Caki2 (cell line): ENCODE results near the gene CBX3. TPM values are rescaled to one million over a fixed set of nuclear protein-coding genes. Genes with fewer than 3 reads are reported as not detected.

Source experiments
- DNase-seq: peaks from one replicate; pipeline ENCODE4 v3.0.0-alpha.2; 2015; ENCODE audit warnings: low read depth
- in situ Hi-C: cut with HindIII; loops from 2 replicates; pipeline ENCODE4 v1.10.0; 2016; ENCODE audit warnings: low sequenced_read_pairs, low pct_unique_long_range_greater_than_20kb, mixed read lengths
- total RNA-seq: library from RNA; depleted of rRNA; stranded (reverse); fragments of >200 nt; shearing (Covaris generic); gene quantifications from 2 replicates; pipeline ENCODE4 v1.2.3, GENCODE V29; 2014; ENCODE audit warnings: low replicate concordance

Gene CBX3
- total RNA-seq, 1 experiment from 2014 or later = 250 TPM

DNA sequence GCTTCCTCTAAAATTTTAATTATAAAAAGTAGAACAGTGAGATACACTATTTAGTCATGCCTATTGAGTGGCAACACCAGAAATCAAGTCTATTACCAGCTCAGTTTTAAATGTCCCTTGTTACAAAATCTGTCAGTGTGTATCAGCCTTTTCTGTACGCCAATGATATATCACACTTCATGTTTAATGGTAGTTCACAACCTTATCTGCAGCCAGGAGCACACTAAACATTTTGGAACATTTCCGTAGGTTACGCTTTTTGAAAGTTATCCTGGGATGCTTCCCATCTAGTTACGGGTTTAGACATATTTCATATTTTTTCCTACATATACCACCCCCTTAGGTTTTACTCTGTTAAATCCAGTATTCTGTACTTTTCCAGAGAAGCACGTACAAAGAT, 6.4 kb upstream of the CBX3 start:
- in situ Hi-C loops = loop anchor here (10.0 kb wide), 1 partner anchor 100 kb away; no protein-coding TSS in a partner anchor
- DNase-seq = no peak

DNA sequence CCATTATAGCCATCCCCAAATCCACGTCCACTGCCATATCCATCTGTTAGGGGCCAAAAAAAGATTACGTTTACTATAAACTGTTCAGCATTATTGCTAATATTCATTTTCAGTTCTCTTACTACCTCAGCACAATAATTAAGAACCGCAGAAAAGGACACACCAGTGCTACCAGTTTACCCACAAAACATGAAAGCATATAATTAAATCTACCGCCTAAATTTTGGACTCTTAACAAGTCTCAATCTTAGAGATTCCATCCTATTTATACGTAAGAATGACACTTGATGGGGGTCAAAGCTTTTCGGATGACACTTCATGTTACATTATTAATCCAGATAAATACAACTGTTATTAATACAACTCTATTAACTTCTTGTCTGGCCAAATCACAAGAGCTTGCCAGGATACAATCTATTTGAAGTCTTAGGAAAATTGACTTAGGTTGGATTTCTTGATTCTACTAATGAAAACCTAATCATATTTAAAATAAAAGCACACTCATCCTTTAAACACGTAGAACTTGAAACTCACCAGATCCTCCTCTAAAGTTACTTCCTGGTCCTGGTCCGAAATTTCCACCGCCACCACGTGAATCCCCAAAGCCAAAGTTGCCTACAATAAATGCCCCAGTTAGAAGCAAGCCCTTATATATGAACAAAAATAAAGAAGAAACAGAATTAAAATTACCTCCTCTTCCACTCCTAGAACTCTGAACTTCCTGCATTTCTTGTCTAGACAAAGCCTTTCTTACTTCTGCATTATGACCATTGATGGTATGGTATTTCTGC, 5.5 kb upstream of the CBX3 start:
- no peak for DNase-seq
- in situ Hi-C loops = loop anchor here (10.0 kb wide), 1 partner anchor 101 kb away; no protein-coding TSS in a partner anchor

DNA sequence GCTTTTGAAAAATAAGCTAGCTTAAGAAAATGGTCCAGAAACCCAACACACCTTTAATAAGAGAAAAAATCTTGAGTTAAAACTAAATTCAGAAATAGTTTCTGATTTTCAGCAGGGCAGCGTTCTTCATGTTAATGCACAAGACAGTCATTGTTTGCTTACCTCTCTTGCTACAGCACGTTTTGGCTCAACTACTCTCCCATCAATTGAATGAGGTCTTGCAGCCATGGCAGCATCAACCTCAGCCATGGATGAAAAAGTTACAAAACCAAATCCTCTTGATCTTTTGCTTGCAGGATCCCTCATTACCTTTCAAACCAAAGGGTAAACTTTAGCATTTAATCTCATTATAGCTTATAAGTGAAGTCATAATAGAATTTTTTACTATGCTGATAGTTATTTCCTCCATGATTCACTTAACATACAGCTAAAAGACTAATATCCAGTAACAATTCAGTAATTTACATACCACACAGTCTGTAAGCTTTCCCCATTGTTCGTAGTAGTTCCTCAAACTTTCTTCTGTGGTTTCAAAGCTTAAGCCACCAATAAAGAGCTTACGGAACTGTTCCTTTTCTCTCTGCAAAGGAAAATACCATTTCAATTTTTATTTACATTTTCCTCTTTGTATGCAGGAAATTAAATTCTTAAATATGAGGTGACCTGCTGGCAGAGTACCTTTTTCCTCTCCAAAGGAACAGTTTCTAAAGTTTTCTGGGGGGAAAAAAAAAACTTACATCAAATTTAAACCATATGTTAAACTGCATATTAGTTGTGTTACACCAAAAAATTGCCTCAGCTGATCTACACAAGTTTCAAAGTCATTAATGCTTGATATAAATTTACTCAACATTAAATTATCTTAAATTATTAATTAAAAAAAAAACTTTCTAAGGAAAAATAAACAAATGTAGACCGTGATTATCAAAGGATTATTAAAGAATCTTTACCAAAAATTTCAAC, 4.1 kb upstream of the CBX3 start:
- DNase-seq = no peak
- in situ Hi-C loops = loop anchor here (10.0 kb wide), 1 partner anchor 103 kb away; no protein-coding TSS in a partner anchor

DNA sequence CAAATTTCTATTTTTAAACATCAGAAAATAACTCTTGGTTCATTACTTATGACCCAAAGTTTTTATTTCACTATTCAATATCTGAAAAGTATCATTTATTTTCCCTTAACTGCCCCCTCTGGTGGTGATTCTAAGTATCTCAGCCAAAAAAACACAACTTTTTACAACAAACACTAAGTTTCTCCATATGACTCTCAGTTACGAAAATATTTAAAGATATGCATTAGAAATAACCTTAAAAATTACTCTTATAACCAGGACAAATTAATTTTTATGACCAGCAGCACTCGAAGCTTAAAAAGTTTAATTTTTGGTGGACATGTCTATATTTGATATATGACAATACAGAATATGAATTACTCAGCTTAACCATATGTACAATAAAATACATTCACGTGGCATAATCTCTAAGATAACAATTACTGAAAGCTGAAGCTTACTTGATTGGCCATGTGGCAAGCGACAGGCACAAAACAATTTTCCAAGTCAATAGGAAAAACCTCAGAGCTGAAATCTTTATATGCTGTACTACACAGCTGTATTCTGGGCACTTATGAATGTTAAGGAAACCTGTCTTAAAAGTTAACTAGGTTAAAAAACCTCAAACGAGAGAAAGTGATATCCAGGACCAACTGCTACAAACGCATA, 3.3 kb upstream of the CBX3 start:
- DNase-seq = no peak
- in situ Hi-C loops = loop anchor here (10.0 kb wide), 1 partner anchor 103 kb away; no protein-coding TSS in a partner anchor

DNA sequence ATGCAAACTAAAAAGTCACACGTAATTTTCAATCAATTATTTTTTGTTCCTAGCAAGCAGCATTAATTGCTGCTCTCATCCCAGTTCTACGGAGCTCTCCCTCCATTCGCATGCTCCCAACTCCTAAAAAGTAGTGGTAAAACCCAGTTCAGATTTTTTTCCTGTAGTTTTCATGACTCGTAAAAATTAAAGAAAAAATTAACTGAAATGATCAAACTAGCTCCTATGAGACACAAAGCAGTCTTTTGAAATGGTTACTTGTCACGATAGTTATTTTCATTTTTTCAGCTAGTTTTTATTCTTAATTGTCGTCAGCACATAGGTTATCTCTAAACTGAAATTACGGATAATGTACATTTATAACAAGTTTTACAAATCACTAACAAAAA, 2.8 kb upstream of the CBX3 start:
- DNase-seq = no peak
- in situ Hi-C loops = loop anchor here (10.0 kb wide), 1 partner anchor 104 kb away; no protein-coding TSS in a partner anchor

DNA sequence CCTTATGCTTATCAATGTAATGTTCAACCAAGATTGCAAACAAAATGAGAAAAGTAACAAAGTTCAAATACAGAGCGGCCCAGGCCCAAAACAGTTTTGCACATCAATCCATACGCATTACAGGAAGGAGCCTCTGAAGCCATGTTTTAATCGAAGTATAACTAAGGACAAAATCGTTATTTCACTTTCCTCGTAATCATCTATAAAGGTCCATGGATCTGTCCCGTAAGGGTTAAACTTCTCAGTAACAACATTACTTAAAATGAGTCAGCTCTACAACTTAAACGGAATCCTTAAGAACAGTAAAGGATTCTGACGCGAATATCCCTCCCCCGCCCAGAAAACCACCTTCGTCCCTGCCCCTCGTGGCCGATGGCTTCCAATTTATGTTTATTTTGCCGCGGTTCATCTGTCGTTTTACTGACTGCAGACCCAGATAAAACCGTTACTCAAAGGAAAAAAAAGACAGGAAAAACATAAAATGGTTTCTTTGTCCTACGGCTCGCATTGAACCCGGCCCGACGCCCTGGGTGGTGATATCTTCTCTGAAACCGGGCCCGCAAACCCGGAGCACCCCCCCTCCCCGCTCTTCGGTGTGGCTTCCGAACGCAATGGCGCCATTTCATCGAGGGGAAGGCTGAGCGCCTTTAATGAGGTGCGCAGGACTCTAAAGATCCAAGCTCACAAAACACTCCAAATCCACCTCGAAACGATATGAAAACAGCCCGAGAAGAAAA, 2.1 kb upstream of the CBX3 start:
- in situ Hi-C loops = loop anchor here (10.0 kb wide), 1 partner anchor 105 kb away; no protein-coding TSS in a partner anchor
- peak; percentile 60 for DNase-seq

DNA sequence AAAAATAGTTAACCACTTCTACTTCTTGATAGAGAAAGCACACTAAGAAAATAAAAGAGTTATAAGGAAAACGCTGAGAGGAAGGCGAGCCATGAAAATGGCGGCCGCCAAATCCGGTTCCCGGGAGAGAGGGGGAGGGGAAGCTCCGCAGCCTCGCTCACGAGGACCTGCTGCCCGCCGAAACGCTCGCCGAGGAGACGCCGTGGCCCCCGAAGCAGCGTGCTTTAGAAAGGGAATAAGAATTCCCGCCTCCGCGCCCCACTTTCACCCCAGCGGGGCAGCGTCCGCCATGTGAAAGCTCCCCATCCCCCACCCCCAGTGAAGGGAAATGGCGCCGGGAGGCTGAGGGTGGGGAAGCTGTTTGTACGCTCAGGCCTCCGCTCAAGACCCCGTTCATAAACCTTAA, 1.5 kb upstream of the CBX3 start:
- peak; percentile 77 for DNase-seq

DNA sequence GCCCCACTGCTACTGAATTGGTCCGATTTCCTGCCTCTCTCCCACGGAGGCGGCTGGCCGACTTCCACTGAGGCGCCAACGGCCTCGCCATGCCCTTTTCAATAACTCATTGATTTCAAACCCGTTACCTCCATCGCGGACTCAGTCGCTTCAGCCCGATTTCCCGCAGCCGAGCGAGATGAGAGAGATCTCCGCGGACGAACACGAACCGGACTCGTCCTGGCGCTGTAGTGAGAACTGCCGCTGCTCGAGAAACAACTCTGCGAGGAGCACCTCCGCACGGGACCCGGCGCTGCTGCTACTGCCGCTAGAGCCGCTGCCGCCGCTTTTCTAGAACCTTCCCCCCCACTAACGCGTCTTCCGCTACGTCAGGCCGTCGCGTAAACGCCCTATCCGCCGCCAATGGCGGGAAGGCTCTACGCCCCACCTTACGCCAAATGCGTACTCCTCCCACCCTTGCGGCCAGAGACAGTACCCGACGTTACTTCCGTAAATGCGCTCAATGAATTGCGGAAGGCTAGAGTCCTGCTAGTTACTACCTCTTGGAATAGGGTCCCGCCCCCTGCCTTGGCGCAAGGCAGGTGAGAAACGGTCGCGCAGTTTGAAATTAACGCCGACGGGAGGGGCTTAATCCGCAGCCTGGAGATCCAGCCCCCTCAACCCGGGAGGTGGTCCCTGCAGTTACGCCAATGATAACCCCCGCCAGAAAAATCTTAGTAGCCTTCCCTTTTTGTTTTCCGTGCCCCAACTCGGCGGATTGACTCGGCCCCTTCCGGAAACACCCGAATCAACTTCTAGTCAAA, 900 bp upstream of the CBX3 start, which contains the start of gene HNRNPA2B1:
Gene HNRNPA2B1, minus strand, starts transcription at position 303 of the 803 bp plus-strand sequence. Its CDS starts 169 bp downstream, at position 134.
- in situ Hi-C loops = no loop called here
- DNase-seq = peak; percentile 99

More for the DNA sequence above, 1.5 kb upstream of the CBX3 start:
- in situ Hi-C loops = no loop called here

DNA sequence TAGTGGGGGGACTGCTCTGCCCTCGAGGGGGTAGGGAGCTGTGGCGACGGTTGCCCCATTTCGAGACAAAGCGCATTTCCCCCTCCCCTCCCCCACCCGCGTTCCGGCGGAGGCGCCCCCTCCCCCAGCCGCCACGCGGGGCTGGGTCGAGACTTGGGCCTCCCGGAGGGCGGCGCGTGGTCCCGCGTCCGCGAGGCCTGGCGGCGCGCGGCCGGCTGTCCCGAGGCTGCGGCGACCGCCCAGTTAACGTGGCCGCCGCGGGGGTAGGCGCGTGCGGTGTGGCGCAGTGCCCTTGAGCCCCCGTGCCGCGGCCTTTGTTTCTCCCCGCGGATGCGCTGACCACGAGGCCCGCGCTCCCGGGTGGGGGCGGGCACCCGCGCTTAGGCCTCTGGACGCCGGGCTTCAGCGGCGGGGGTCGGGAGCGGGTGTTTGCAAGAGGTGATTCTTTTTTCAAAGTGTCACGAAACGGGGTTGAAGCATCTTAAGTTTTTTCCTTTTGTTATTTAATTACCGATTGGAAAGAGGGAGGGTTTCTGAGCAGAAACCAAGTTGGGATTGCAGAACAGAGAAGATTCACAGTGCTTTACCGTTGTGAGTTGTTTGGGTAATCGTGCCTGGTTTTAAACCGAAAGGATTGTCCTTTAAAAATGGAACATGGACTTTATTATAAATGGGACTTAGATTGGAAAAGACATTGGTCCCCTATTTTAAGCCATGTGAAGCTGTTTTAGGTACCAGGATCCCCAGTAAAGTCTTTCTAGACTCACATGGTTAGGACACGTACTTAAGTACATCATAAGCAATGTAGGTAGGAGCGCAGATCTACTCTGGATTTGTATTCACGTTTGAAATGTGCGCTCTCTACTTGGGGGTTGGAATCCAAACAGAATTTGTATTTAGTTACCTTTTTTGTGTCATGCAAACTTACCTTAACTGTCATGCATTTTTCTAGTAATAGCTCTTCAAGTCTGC, 760 bp downstream of the CBX3 start:
- in situ Hi-C loops = no loop called here
- peak; percentile 37 for DNase-seq

DNA sequence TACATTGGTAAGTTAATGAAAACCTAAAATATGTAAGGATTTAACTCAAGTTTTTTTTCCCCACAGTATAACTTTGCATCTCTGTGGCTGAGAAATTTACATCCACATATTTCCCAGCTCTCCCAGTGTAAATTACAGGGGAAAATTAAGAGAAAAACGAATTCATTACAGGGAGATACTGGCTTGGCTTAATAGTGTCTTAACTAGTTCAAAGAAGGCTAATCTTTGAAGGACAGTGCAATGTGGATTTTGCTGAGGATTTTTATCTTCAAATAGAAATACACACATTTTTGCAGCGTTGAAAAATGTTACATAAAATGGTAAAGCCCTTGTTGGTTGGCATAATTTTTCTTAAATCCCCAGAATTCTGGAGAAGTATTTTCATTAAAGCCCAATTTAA, 1.5 kb downstream of the CBX3 start:
- in situ Hi-C loops = no loop called here
- no peak for DNase-seq

DNA sequence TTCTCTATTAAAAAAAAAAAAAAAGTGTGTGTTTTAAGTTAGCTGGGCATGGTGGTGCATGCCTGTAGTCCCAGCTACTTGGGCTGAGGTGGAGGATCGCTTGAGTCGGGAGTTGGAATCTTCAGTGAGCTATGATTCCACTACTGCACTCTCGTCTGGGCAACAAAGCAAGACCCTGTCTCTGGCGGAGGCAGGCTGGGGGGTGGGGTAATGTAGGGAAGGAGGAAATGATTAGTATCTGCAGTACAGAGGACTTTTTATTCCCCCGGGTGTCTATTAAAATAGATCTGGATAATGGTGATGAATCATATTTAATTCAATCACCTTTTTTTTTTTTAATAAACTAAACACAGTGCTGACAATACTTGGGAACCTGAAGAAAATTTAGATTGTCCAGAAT, 6.5 kb downstream of the CBX3 start:
- in situ Hi-C loops = no loop called here
- DNase-seq = no peak

DNA sequence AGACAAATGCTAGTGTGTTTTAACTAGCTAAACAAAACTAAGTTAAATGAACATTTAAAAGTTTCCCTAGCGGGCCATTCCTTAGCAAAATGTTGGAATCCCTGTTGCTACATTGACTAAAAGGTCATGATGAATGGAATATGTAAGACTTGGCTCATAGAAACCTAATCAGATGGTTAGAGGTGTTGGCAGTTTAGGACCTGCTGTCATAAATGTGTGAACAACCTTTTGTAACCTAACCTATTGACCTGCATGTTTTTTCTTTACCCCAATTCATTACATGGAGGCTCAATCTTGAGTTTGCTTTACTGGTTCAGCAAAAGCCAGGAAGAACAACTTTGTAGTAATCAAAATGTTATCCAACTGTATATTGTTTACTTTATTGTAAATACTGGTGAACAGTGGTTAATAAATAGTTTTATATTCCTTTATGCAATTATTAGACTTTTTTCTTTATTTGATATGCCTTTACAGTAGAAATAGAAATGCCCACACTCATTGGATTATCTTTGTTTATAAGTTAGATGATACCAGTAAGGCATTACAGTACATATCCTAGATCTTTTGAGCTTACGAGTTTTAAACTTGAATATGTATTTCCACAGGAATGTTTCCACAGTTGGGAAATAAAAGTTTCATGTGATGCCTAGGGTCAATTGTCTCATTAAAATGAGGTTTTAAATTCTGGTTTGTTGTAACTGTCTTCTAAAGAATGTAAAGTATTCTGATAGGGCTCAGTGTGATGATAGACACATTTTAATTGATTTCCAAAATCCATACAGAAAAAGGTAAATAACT, 11.6 kb downstream of the CBX3 start:
- no peak for DNase-seq
- in situ Hi-C loops = no loop called here

DNA sequence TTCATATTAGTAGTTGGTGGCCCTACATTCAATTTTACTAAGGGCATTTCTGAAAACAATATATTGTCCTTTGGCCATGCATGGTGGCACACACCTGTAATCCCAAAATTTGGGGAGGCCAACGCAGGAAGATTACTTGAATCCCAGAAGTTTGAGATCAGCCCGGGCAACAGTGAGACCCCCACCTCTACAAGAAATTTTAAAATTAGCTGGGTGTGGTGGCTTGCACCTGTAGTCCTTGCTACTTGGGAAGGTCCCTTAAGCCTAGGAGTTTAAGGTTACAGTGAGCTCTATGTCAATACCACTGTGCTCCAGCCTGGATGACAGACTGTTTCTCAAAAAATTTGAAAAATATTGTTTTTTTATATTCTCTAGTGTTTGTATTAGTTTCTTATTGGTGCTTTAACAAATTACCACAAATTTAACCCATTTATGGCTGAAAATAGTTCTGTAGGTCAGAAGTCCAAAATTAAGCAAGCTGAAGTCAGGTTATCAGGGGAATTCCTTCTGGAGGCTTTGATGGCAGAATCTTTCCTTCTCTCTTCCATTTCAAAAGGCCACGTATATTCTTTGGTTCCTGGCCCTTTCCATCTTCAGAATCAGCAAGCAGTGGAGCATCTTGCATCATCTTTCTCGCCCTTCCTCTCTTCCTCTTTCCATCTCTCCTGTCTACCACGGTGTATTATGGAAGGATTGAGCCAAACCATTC, 12.4 kb downstream of the CBX3 start:
- in situ Hi-C loops = no loop called here
- no peak for DNase-seq

DNA sequence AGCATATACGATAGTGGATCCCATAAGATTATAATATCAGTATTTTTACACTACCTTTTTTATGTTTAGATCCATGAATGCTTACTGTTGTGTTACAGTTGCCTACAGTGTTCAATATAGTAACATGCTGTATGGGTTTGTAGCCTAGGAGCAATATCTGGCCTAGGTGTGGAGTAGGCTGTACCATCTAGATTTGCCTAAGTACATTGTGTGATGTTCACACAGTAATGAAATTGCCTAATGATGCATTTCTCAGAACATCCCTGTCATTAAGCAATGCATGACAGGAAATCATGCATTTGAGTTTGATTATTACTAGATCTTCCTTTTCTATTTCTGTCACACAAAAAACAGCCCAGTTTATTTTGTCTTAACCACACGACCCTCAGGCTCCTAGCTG, 14.5 kb downstream of the CBX3 start:
- in situ Hi-C loops = no loop called here
- no peak for DNase-seq

DNA sequence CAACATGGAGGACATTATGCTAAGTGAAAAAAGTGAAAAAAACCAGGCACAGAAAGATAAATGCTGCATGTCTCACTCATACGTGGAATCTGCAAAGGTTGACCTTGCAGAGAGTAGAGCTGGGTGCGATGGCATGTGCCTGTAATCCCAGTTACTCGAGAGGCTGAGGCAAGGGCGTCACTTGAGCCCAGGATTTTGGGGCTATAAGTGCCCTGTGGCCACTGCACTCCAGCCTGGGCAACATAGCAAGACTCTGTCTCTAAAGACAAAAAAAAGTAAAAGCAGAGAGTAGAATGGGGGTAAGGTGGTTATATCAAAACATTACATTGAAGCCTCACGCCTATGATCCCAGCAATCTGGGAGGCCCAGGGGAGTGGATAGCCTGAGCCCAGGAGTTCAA, 22.8 kb downstream of the CBX3 start:
- no peak for DNase-seq
- in situ Hi-C loops = no loop called here
